Occipital lobe (tissue), 2 donors: ENCODE data around the gene CLNS1A. TPM values are rescaled to one million over a fixed set of nuclear protein-coding genes. Genes with fewer than 3 reads are reported as not detected.

Experiments
- small RNA-seq: library from RNA; depleted of rRNA; stranded (forward); fragments of <200 nt; gene quantifications from one replicate; pipeline ENCODE3, GENCODE V24; 2014
- total RNA-seq: library from RNA; depleted of rRNA; stranded (reverse); fragments of >200 nt; gene quantifications from one replicate; pipeline ENCODE4 v1.2.3, GENCODE V29; 2014

The CLNS1A gene
- total RNA-seq, 1 donor from 2014 or later, result 177 TPM

Small RNA genes within 50 kb of the gene (small RNA-seq; reads per million reads assigned to genes)
- gene RNU7-59P, result not detected

Other genes with a start within 250 kb of the CLNS1A start
- gene PAK1, start 163.7 kb downstream of the CLNS1A start, total RNA-seq, result 69.3 TPM
- 5.9 TPM for gene AQP11, start 47.8 kb downstream of the CLNS1A start, total RNA-seq
- 101 TPM for gene RSF1, start 182.9 kb upstream of the CLNS1A start, total RNA-seq
- 8.6 TPM for gene AAMDC, start 183.3 kb upstream of the CLNS1A start, total RNA-seq